ENCODE data around the gene PARD3.

DNA sequence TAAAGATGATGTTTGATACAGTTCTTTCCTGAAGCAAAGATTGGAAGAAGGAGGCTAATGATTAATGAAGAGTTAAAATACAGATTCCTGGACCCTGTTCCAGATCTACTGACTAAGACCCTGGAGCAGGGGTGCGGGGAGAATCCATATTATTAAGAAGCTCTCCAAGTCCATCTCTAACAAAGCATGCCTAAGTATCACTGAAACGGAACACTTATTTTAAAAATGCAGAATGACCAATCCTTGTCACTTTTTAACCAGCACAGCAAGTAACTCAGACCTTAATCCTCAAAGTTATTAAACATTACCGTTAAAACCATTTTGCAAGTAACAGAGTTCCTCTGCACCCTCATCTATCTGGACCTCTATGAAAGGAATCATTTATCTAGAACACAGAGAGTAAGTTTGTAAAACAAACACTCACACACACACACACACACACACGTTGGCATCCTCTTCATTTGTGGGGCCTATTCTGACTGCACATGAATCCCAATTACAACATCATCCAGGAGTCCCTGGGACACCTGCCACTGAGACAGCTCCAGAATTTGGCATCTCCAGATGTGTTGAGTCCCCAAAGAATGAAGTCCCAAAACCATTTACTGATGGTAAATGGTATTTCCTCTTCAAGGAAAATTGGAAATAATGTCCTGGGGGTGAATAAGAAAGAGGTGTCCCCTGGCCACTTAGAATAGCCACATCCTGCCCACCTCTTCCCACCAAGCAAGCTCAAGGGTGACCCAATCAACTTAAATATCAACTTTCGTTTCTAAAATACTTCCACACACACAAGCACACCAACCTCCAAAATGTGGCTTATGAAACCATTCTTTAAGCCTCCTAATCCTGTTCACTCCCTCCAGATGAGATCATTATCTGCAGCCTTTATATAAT is 117.5 kb downstream of the PARD3 start:
- TF ChIP-seq, protein P1, sequence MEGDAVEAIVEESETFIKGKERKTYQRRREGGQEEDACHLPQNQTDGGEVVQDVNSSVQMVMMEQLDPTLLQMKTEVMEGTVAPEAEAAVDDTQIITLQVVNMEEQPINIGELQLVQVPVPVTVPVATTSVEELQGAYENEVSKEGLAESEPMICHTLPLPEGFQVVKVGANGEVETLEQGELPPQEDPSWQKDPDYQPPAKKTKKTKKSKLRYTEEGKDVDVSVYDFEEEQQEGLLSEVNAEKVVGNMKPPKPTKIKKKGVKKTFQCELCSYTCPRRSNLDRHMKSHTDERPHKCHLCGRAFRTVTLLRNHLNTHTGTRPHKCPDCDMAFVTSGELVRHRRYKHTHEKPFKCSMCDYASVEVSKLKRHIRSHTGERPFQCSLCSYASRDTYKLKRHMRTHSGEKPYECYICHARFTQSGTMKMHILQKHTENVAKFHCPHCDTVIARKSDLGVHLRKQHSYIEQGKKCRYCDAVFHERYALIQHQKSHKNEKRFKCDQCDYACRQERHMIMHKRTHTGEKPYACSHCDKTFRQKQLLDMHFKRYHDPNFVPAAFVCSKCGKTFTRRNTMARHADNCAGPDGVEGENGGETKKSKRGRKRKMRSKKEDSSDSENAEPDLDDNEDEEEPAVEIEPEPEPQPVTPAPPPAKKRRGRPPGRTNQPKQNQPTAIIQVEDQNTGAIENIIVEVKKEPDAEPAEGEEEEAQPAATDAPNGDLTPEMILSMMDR (IDR thresholded peaks at IDR 0.05; ENCODE audit: low read depth, low read length, poor library complexity, severe bottlenecking): no peak
- TF ChIP-seq EZH2phosphoT487 (IDR thresholded peaks at IDR 0.05; ENCODE audit: borderline replicate concordance, low read length): no peak
